Measurements from ENCODE around the gene HES5. TPM values are rescaled to one million over a fixed set of nuclear protein-coding genes. Genes with fewer than 3 reads are reported as not detected.

The HES5 gene
- total and polyA plus RNA-seq, 2 of the 13 experiments (the other 11 are each of a cell fraction or from before 2014, with no cell fraction given): not detected

- Histone ChIP-seq H3K4me3 (replicated peaks in 1 of 3; ENCODE audit: insufficient read depth in 1 of 3, low read depth in 2 of 3, low read length in 3 of 3) (peak overlapping the region; percentile 61 to 80 (median 64)), H3K27ac (ENCODE audit: extremely low read length, insufficient read depth, low read length) (peak overlapping the region; percentile 55), H3K9ac (ENCODE audit: insufficient read depth, low read depth, low read length) (peak overlapping the region; percentile 76), H3K9me3 (ENCODE audit: low read length) (no peaks in the 10 kb centered on the region), H3K4me2 (ENCODE audit: low read depth, low read length) (peak overlapping the region; percentile 85), H3K36me3 (replicated peaks in 1 of 2; ENCODE audit: control insufficient read depth in 1 of 2, insufficient read depth in 2 of 2, low read length in 2 of 2) (no peaks in the 10 kb centered on the region), H3K4me1 (ENCODE audit: insufficient read depth, low read length) (peaks cover 78% of the 10 kb centered on the region), H3K27me3 (ENCODE audit: control insufficient read depth in 1 of 2, insufficient read depth in 2 of 2, low read length in 2 of 2) (peaks cover 0 to 3% of the 10 kb centered on the region in 2 experiments; a peak in 1 of 5 replicates), H2AFZ (ENCODE audit: low read length) (no peak overlapping the region), H3K79me2 (ENCODE audit: insufficient read depth, low read length) (no peaks in the 10 kb centered on the region), H4K20me1 (ENCODE audit: insufficient read depth, low read length) (no peaks in the 10 kb centered on the region)
- POLR2A ChIA-PET: interaction anchor here (0.6 to 3.4 kb wide), 9 partner anchors 9 to 1308 kb away, joined by 3 to 38 read pairs (median 5); partner anchors contain the start of genes MORN1, PANK4, PEX10 and PRXL2B
- in situ Hi-C loops (cut with HindIII; ENCODE audit: extremely low pct_ligation_motif_present, low pct_unique_long_range_greater_than_20kb): loop anchor here (5.0 kb wide), 1 partner anchor 135 kb away; the partner anchor contains the start of gene PEX10
- DNase-seq (ENCODE audit: low spot score): no peak
- BruUV-seq (replicated peaks): no TSS peak
- intact Hi-C loops (cut with micrococcal nuclease; ENCODE audit: unreplicated experiment): loop anchor here (1.0 to 2.0 kb wide), 2 partner anchors 21 to 133 kb away; partner anchors contain the start of gene PANK4
- CTCF ChIA-PET (ENCODE audit: low intra/inter-chr PET ratio, low total read pairs): interaction anchor here (1.0 to 2.0 kb wide), 3 partner anchors 18 to 133 kb away, joined by 3 to 18 read pairs (median 9); no protein-coding TSS in a partner anchor
- no peak; the same call in 2 of the 3 replicates for ATAC-seq
- FAIRE-seq: no peak
- no CpG with 5 or more reads among the region's 27 CpGs for WGBS (ENCODE audit: low lambda C conversion rate)
- TF ChIP-seq ZNF335 (CRISPR knock-in tag; IDR thresholded peaks at IDR 0.05) (no peak), MAFG (CRISPR knock-in tag; IDR thresholded peaks at IDR 0.05) (no peak), ZNF18 (CRISPR knock-in tag; IDR thresholded peaks at IDR 0.05; ENCODE audit: insufficient replicate concordance) (peak; percentile 25), ETS1 (CRISPR knock-in tag; IDR thresholded peaks at IDR 0.05) (no peak), CEBPZ (IDR thresholded peaks at IDR 0.05; ENCODE audit: low read length) (no peak), MEIS2 (CRISPR knock-in tag; IDR thresholded peaks at IDR 0.05) (no peak), MLX (CRISPR knock-in tag; IDR thresholded peaks at IDR 0.05) (no peak), PHF21A (CRISPR knock-in tag; IDR thresholded peaks at IDR 0.05) (0 out of 2 replicates have a peak, but pooled peaks have one; percentile 26), ZNF367 (CRISPR knock-in tag; IDR thresholded peaks at IDR 0.05; ENCODE audit: borderline replicate concordance) (no peak), THYN1 (CRISPR knock-in tag; IDR thresholded peaks at IDR 0.05; ENCODE audit: borderline replicate concordance, low read depth) (no peak), HOMEZ (CRISPR knock-in tag; IDR thresholded peaks at IDR 0.05; ENCODE audit: low read depth) (no peak), ZNF563 (CRISPR knock-in tag; IDR thresholded peaks at IDR 0.05) (peak; percentile 35; the same call in 1 of the 2 replicates), FOXO1 (CRISPR knock-in tag; IDR thresholded peaks at IDR 0.05) (no peak), SOX5 (CRISPR knock-in tag; IDR thresholded peaks at IDR 0.05; ENCODE audit: borderline replicate concordance) (no peak)
These were observed 17.4 kb upstream of the HES5 start for GRCh38 chr1:2547210-2548067.

Data from HepG2 (cell line).